GM12878 (cell line): ENCODE measurements around the gene ING4. TPM values are rescaled to one million over a fixed set of nuclear protein-coding genes. Genes with fewer than 3 reads are reported as not detected.

Source experiments
- BMI1 ChIP-seq: fragments of 450-650 bp; IDR thresholded peaks from 2 replicates; pipeline ENCODE4 v1.6.1; 2016; ENCODE audit warnings: mild to moderate bottlenecking, moderate library complexity, borderline replicate concordance
- BRCA1 ChIP-seq: IDR thresholded peaks from 2 replicates; pipeline ENCODE4 v1.6.1; 2011; ENCODE audit warnings: low read depth, low read length, improper control_type of control experiment
- CHD4 ChIP-seq: fragments of 200-600 bp; sonication (generic); IDR thresholded peaks from 2 replicates; pipeline ENCODE4 v1.6.1; 2016; ENCODE audit warnings: mild to moderate bottlenecking
- ETV6 ChIP-seq, 2 experiments: fragments of 450-650 bp in 1 of 2; IDR thresholded peaks in 1 of 2; conservative IDR thresholded peaks in 1 of 2; 2 replicates each; pipeline ENCODE4 v1.6.1; 2014; ENCODE audit warnings: antibody characterized with exemption in 1 of 2, borderline replicate concordance in 1 of 2, low read depth in 1 of 2, mild to moderate bottlenecking in 1 of 2, moderate library complexity in 1 of 2
- GABPA ChIP-seq: IDR thresholded peaks from 2 replicates; pipeline ENCODE4 v1.6.1; 2014; ENCODE audit warnings: antibody characterized with exemption, low read depth, mild to moderate bottlenecking, inconsistent platforms
- MTA2 ChIP-seq: fragments of 450-650 bp; IDR thresholded peaks from 2 replicates; pipeline ENCODE4 v1.6.1; 2016; ENCODE audit warnings: low read depth, mild to moderate bottlenecking, moderate library complexity
- MXI1 ChIP-seq: fragments of 150-350 bp; IDR thresholded peaks from 2 replicates; pipeline ENCODE4 v1.6.1; 2011; ENCODE audit warnings: low read depth, mild to moderate bottlenecking, inconsistent platforms, low read length, improper control_type of control experiment
- POLR2AphosphoS5 ChIP-seq: IDR thresholded peaks from 2 replicates; pipeline ENCODE4 v1.6.1; 2011; ENCODE audit warnings: mild to moderate bottlenecking, low read length, inconsistent platforms
- RAD21 ChIP-seq: IDR thresholded peaks from 2 replicates; pipeline ENCODE4 v1.6.1; 2011; ENCODE audit warnings: mild to moderate bottlenecking, low read depth, low read length, moderate library complexity; ENCODE audit not compliant: insufficient read depth
- SMC3 ChIP-seq: IDR thresholded peaks from 2 replicates; pipeline ENCODE4 v1.6.1; 2011; ENCODE audit warnings: low read length, improper control_type of control experiment, borderline replicate concordance
- SUPT20H ChIP-seq: IDR thresholded peaks from 2 replicates; pipeline ENCODE4 v1.6.1; 2011; ENCODE audit warnings: low read depth, mild to moderate bottlenecking, low read length, moderate library complexity, borderline replicate concordance; ENCODE audit not compliant: control insufficient read depth
- ZBTB40 ChIP-seq: fragments of 450-650 bp; IDR thresholded peaks from 2 replicates; pipeline ENCODE4 v1.6.1; 2016; ENCODE audit warnings: mild to moderate bottlenecking, moderate library complexity, borderline replicate concordance
- ZNF24 ChIP-seq: fragments of 450-650 bp; IDR thresholded peaks from 2 replicates; pipeline ENCODE4 v1.6.1; 2017; ENCODE audit warnings: antibody characterized with exemption, mild to moderate bottlenecking
- ZSCAN29 ChIP-seq: fragments of 450-650 bp; IDR thresholded peaks from 2 replicates; pipeline ENCODE4 v1.6.1; 2017; ENCODE audit warnings: mild to moderate bottlenecking, moderate library complexity
- polyA plus RNA-seq, 11 experiments: library from polyadenylated mRNA; depleted of rRNA in 4 of 11; unstranded in 6 of 11; stranded (reverse) in 5 of 11; fragments of >200 nt; fragmentation: Nextera tagmentation in 4 of 11; fragmentation: Illumina TruSeq in 1 of 11; extraction: Ambion mirVana in 4 of 11; extraction: Trizol in 1 of 11; gene quantifications; 1 replicate in 1 of 11; 2 replicates in 10 of 11; pipeline versions ENCODE4 v1.2.1 to v1.2.3, GENCODE V29; 2011 to 2016; ENCODE audit warnings: inconsistent platforms in 2 of 11, missing spikeins in 2 of 11, low read depth in 1 of 11
- total RNA-seq, 4 experiments: library from RNA; depleted of rRNA in 3 of 4; stranded (reverse); fragments of >200 nt in 3 of 4; fragmentation: Illumina TruSeq in 1 of 4; extraction: Trizol in 1 of 4; gene quantifications; 2 replicates each; pipeline versions ENCODE4 v1.2.1 to v1.2.3, GENCODE V29; 2013 to 2021
- TF ChIP-seq, protein P1 (sequence below), 3 experiments: IDR thresholded peaks in 2 of 3; conservative IDR thresholded peaks in 1 of 3; 2 replicates each; pipeline ENCODE4 v1.5.1; 2011; ENCODE audit warnings: low read depth in 3 of 3, low read length in 3 of 3, mild to moderate bottlenecking in 3 of 3, control low read depth in 2 of 3, moderate library complexity in 2 of 3, inconsistent platforms in 1 of 3, mixed read lengths in 1 of 3; ENCODE audit not compliant: control insufficient read depth in 2 of 3, insufficient read depth in 1 of 3; ENCODE audit errors: extremely low read depth in 1 of 3
- TF ChIP-seq, protein P2 (sequence below): IDR thresholded peaks from 2 replicates; pipeline ENCODE4 v1.6.1; 2011; ENCODE audit warnings: borderline replicate concordance, low read depth, mild to moderate bottlenecking, moderate library complexity, mixed read lengths, low read length; ENCODE audit not compliant: insufficient read depth; ENCODE audit errors: extremely low read length

The ING4 gene
- total and polyA plus RNA-seq, 10 of the 15 experiments (the other 5 are each of a cell fraction or from before 2014, with no cell fraction given) = 7.2 to 53.9 (median 21.8) TPM

DNA sequence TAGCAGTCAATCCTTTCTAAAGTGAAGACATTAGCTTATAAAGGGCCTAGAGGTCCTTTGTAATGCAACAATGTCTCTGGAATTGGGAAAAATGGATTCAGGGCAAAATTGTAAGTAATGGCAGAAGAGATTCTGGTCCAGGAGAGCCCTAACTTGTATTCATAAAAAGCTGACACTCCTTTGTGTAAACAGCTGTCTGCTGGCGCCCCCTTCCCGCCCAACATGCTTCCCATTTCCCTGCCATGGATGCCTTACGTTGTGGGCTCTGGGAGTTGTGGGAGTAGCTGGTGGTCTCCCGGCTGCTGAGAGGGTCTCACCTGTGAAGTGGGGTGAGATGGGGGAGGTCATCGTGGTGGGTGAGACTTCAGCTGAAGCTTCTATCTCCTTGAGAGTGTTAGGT, 18.0 kb downstream of the ING4 start (continued):
- TF ChIP-seq BRCA1 (no peak), BMI1 (no peak), POLR2AphosphoS5 (no peak), MTA2 (no peak), RAD21 (peak; percentile 39; the same call in 1 of the 2 replicates), ZBTB40 (no peak), CHD4 (no peak), SMC3 (0 out of 2 replicates have a peak, but pooled peaks have one; percentile 27), MXI1 (no peak), ZNF24 (no peak), ETV6 (conservative IDR thresholded peaks at IDR 0.05 in 1 of 2, IDR thresholded peaks at IDR 0.05 in 1 of 2; ENCODE audit: borderline replicate concordance in 1 of 2, low read depth in 1 of 2) (no peak), ZSCAN29 (no peak), GABPA (no peak), SUPT20H (no peak)
- TF ChIP-seq, protein P1, sequence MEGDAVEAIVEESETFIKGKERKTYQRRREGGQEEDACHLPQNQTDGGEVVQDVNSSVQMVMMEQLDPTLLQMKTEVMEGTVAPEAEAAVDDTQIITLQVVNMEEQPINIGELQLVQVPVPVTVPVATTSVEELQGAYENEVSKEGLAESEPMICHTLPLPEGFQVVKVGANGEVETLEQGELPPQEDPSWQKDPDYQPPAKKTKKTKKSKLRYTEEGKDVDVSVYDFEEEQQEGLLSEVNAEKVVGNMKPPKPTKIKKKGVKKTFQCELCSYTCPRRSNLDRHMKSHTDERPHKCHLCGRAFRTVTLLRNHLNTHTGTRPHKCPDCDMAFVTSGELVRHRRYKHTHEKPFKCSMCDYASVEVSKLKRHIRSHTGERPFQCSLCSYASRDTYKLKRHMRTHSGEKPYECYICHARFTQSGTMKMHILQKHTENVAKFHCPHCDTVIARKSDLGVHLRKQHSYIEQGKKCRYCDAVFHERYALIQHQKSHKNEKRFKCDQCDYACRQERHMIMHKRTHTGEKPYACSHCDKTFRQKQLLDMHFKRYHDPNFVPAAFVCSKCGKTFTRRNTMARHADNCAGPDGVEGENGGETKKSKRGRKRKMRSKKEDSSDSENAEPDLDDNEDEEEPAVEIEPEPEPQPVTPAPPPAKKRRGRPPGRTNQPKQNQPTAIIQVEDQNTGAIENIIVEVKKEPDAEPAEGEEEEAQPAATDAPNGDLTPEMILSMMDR (IDR thresholded peaks at IDR 0.05 in 2 of 3, conservative IDR thresholded peaks at IDR 0.05 in 1 of 3; ENCODE audit: control insufficient read depth in 2 of 3, extremely low read depth in 1 of 3, insufficient read depth in 1 of 3, low read depth in 3 of 3, low read length in 3 of 3) = peak in 1 of 3 experiments; percentile 34; a peak in 2 of 6 replicates
- TF ChIP-seq, protein P2, sequence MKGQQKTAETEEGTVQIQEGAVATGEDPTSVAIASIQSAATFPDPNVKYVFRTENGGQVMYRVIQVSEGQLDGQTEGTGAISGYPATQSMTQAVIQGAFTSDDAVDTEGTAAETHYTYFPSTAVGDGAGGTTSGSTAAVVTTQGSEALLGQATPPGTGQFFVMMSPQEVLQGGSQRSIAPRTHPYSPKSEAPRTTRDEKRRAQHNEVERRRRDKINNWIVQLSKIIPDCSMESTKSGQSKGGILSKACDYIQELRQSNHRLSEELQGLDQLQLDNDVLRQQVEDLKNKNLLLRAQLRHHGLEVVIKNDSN = no peak
